ENCODE data around the gene SYNDIG1. TPM values are rescaled to one million over a fixed set of nuclear protein-coding genes. Genes with fewer than 3 reads are reported as not detected.

SYNDIG1 gene
- total RNA-seq, 4 donors from 2014 or later, result 8.3 to 12.4 (median 10.2) TPM

DNA sequence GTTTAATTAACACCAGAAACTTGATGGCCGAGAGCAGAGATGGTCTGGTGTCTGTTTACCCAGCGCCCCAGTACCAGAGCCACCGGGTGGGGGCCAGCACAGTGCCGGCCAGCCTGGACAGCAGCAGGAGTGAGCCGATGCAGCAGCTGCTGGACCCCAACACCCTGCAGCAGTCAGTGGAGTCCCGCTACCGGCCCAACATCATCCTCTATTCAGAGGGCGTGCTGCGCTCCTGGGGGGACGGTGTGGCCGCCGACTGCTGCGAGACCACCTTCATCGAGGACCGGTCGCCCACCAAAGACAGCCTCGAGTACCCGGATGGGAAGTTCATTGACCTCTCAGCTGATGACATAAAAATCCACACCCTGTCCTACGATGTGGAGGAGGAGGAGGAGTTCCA is 73.7 kb downstream of the SYNDIG1 start:
- 93 to 96% methylated on average over 15 to 19 of the region's 19 CpGs for WGBS, 2 donors
- TF ChIP-seq CTCF (IDR thresholded peaks at IDR 0.05) (no peak), POLR2A (IDR thresholded peaks at IDR 0.05) (no peak)
- Histone ChIP-seq H3K27me3 (no peaks in the 10 kb centered on the region), H3K36me3 (no peaks in the 10 kb centered on the region), H3K4me1 (no peaks in the 10 kb centered on the region), H3K9me3 (no peaks in the 10 kb centered on the region), H3K4me3 (replicated peaks in 1 of 3) (no peak overlapping the region), H3K27ac (no peak overlapping the region)
- intact Hi-C loops (cut with DNase I), result no loop called here
- no peak for DNase-seq

DNA sequence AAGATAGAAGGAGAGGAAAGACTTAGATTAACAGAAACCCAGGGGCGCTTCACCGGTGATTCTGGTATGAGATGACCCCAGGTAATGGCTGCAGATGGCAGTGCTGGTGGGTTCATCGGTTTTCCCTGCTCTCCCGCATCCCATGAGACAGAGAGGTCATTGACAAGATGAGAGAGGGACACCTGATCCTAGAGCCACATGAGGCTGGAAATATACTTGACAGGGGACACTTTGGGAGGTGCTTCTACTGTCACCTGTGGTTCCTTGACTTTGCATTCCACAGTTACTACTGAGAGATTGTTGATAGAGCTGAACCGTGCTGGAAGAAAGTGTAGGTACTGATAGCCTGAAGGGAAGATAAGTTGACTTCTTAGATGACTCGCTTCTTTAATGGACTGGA is 74.3 kb downstream of the SYNDIG1 start:
- Histone ChIP-seq H3K4me3 (replicated peaks in 1 of 3) (no peak overlapping the region), H3K27me3 (no peaks in the 10 kb centered on the region), H3K27ac (no peak overlapping the region), H3K36me3 (no peaks in the 10 kb centered on the region), H3K9me3 (no peaks in the 10 kb centered on the region), H3K4me1 (no peaks in the 10 kb centered on the region)
- WGBS, 2 donors, result 93 to 94% methylated on average over 6 of the region's 6 CpGs
- no peak for DNase-seq
- intact Hi-C loops (cut with DNase I), result no loop called here
- TF ChIP-seq POLR2A (IDR thresholded peaks at IDR 0.05), result no peak
- TF ChIP-seq CTCF (IDR thresholded peaks at IDR 0.05), result no peak

GRCh38 chr20:24544371-24544770 is 74.9 kb downstream of the SYNDIG1 start:
- no peak overlapping the region for H3K27ac ChIP-seq
- TF ChIP-seq CTCF (IDR thresholded peaks at IDR 0.05), result no peak
- no peak for TF ChIP-seq POLR2A (IDR thresholded peaks at IDR 0.05)
- 77 to 79% methylated on average over 7 of the region's 7 CpGs for WGBS, 2 donors
- no peaks in the 10 kb centered on the region for H3K27me3 ChIP-seq
- H3K36me3 ChIP-seq, result no peaks in the 10 kb centered on the region
- no peak overlapping the region for H3K4me3 ChIP-seq (replicated peaks in 1 of 3)
- no peaks in the 10 kb centered on the region for H3K9me3 ChIP-seq
- no peaks in the 10 kb centered on the region for H3K4me1 ChIP-seq
- DNase-seq, result no peak
- intact Hi-C loops (cut with DNase I), result no loop called here

DNA sequence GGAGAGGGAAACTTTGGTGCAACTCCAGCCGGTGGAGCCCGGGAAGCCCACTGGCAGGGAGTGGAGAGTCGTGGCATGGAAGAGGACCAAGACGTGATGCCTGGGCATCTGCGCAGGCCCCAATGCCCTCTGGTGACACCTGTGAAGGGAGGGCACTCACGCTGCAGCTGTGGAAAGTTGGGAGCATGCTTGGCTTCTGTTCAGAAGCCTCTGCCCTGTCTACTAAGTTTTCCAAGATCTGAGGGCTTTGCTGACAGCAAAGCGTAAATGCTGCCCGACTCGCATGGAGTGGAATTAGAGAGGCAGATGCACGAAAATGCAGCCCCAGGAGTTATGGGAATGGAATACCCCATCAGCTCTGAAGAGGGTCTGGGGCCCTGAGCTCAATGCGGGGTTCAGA is 75.7 kb downstream of the SYNDIG1 start:
- intact Hi-C loops (cut with DNase I), result no loop called here
- Histone ChIP-seq H3K36me3 (no peaks in the 10 kb centered on the region), H3K4me3 (replicated peaks in 1 of 3) (no peak overlapping the region), H3K27ac (no peak overlapping the region), H3K4me1 (no peaks in the 10 kb centered on the region), H3K27me3 (no peaks in the 10 kb centered on the region), H3K9me3 (no peaks in the 10 kb centered on the region)
- no peak for TF ChIP-seq CTCF (IDR thresholded peaks at IDR 0.05)
- TF ChIP-seq POLR2A (IDR thresholded peaks at IDR 0.05), result no peak
- WGBS, 2 donors, result 91 to 92% methylated on average over 11 of the region's 11 CpGs
- no peak for DNase-seq

- no peaks in the 10 kb centered on the region for H3K9me3 ChIP-seq
- no peaks in the 10 kb centered on the region for H3K4me1 ChIP-seq
- H3K27ac ChIP-seq, result no peak overlapping the region
- DNase-seq, result no peak
- H3K36me3 ChIP-seq, result no peaks in the 10 kb centered on the region
- no peak for TF ChIP-seq CTCF (IDR thresholded peaks at IDR 0.05)
- no peak for TF ChIP-seq POLR2A (IDR thresholded peaks at IDR 0.05)
- H3K27me3 ChIP-seq, result no peaks in the 10 kb centered on the region
- intact Hi-C loops (cut with DNase I), result no loop called here
- H3K4me3 ChIP-seq (replicated peaks in 1 of 3), result no peak overlapping the region
- 98 to 100% methylated on average over 1 to 2 of the region's 2 CpGs for whole genome bisulfite sequencing, 2 donors
Measured at GRCh38 chr20:24546232-24546892, 76.9 kb downstream of the SYNDIG1 start.
